ENCODE data around the gene ABCF1.

GRCh38 chr6:30640481-30640880 lies 69.2 kb downstream of the ABCF1 start:
- TF ChIP-seq CTCF (conservative IDR thresholded peaks at IDR 0.05): no peak
- TF ChIP-seq ZFX (IDR thresholded peaks at IDR 0.05): no peak
